ENCODE measurements around the gene NBPF3.
A peak's percentile ranks its signal among the peaks of the same experiment; 100 is the strongest.
"Not testable (repeated sequence)": the region's sequence is repeated elsewhere in the genome, so short reads cannot be mapped to it uniquely, and the experiment has no call there.

NBPF3 gene

DNA sequence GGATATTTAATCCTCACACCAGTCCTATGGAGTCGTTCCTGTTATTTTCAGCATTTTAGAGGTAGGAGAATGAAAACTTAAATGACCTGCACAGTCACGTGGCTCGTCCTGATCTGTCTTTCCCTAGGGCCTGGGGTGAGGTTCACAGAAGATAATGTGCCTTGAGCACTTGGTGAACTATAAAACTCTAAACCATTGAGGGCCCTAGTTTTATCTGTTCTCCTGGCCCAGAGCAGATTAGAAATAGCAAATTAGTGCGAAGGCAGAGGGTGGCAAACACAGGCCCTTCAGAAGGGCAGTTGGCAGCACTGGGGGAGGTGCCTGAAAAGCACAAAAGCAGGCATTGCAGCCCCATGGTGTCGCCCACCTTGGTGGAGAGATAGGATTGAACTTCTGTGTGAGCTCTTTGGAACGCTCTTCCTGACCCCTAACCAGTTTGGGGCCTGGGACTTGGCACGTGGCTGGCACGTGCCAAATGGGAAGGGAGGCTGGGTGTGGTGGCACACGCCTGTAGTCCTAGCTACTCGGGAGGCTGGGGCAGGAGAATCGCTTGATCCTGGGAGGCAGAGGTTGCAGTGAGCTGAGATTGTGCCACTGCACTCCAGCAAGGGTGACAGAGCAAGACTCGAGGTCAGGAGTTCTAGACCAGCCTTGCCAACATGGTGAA is 1.2 kb upstream of the NBPF3 start:
- DNase-seq, result not testable (repeated sequence)

DNA sequence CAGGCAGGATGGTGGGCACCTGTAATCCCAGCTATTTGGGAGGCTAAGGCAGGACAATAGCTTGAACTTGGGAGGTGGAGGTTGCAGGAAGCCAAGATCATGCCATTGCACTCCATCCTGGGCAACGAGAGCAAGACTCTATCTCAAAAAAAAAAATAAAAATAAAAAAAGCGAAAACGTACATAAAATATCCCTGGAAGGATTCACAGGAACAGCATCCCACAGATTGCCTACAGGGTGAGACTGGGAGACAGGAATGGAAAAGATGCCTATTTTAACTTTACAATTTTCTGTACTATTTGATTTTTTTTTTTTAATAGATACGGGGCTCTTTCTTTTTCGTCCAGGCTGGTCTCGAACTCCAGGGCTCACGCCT is 604 bp upstream of the NBPF3 start:
- no peak for DNase-seq

DNA sequence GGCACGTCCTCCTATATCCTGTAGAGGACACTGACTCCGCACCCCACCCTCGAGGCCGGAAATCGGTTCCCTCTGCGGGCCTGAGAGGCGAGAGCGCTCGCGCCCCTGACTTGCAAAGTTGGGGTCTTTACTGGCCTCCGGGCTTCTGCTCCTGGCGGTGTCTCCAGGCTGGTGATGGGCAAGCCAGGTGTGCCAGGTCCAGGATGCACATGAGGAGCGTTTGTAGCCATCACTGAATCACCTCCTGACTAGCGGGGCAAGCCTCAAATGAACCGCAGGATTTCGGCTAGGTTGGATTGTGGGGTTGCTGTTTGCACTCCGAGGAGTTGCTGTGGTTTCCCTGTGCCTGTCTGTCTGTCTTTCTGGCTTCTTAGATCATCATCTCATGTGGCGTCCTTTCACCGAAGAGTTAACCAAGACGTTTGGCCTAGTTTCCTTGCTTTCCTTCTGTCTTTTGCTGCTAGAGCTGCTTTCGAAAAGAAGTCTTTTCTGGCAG is 741 bp downstream of the NBPF3 start:
- peak; percentile 16 for DNase-seq

DNA sequence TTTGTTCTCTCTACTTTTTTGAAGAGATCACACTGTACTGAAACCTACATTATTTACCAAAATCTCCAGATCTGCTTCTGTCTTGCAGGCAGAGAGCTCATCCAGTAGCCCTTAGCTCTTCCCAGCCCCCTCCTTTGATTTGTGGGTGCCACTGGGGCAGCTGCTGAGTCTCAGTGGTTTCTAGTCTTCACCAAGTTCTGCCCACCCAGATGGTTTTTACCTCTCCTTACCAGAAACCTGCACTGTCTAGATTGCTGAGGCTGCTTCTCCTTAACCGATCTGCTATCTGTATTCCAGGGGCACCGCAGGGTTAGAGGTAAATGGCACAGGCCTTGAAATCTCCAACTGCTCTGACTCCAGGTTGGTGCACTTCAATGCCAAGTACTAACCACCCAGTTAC is 6.7 kb downstream of the NBPF3 start:
- not testable (repeated sequence) for DNase-seq

DNA sequence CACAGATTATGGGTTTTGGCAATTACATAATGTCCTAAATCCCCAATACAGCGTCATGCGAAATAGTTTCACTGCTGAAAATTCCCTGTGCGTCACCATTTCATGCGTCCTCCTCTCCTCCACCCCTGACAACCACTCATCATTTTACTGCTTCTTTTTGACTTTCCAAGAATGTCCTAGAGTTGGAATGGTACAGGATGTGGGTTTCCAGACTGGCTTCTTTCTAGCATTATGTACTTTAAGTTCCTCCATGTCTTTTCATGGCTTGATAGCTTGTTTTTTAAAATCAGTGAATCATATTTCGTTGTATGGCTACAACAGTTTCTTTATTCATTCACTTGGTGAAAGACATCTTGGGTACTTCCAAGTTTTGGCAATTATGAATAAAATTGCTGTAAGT is 7.4 kb downstream of the NBPF3 start:
- DNase-seq, result no peak

DNA sequence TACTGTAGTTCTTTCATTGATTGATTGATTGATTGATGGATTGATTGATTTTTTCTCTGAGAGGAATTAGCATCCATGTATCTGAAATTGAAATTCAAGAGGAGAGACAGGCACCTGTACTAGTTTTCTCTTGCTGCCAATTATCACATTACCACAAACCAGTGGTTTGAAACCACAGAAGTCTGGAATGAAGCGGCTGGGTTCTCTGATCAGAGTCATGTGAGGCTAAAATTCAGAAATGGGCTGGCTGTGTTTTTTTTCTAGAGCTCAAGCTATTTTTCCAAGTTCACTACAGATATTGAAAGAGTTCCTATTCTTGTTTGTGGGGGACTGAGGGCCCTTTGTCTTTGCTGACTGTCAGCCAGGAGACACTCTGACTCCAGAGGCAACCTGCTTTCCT is 10.0 kb downstream of the NBPF3 start:
- DNase-seq, result no peak

DNA sequence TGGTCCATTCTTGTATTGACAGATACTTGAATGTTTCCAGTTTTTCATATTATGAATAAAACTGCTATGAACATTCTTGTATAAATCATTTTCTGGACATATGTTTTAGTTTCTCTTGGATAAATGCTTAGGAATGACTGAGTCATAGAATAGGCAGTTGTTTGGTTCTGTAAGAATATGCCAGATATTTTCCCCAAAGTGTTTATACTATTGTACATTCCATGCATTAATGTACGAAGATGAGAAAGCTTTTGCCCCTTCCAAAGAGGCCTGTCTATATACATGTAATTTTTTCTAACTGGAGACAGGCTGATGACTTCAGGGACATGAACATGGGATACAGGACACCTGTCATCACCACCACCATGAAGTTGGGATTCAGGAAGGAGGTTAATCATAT is 11.3 kb downstream of the NBPF3 start:
- DNase-seq, result no peak

DNA sequence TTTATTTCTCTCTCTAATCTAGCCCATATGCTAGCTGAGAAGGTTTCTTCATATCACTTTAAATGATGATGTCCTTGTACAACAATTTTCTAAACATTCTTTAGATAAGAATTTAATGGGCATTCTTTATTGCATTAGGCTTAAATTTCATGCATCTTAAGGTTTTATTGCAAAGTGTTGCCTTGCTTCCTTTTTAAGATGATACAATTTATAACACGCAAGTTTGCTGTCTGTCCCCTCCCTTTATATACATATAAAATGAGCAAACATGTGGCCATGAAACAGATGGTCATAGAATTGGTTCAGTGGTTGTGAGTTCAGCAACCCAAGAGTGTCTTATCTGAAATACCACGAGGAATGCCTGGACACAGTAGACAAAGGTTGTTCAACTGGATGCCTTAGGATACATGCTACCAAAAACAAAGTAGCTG is 12.1 kb downstream of the NBPF3 start:
- DNase-seq, result no peak

DNA sequence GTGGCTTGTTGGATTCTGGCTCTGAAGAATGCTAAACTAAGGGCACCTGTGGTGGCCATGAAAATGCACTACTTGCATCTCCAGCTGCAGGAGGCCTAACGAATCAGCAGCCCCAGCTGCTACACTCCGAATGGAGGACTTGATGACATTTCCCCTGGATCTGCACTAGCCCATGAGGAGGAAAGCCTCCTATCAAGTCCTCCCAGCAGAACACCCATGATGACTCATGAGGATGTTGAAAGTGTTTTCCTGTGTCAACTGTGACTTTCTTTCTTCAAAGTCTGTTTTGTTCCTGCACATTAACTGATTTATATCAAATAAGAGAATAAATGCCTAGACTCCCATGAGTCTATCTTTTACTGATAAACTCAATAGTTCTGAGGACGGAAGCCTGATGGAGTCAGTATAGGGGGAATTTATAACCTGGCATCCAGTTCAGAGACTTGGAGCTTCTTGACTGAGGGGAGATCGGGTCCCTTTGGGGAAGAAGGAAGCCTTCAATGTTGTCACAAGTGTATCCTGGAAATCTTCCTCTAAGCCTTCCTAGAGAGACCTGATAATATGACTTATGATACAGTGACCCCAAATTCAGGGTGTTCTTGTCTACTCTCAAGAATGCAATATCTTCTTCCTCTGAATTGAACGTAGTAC is 14.2 kb downstream of the NBPF3 start:
- DNase-seq, result not testable (repeated sequence)

DNA sequence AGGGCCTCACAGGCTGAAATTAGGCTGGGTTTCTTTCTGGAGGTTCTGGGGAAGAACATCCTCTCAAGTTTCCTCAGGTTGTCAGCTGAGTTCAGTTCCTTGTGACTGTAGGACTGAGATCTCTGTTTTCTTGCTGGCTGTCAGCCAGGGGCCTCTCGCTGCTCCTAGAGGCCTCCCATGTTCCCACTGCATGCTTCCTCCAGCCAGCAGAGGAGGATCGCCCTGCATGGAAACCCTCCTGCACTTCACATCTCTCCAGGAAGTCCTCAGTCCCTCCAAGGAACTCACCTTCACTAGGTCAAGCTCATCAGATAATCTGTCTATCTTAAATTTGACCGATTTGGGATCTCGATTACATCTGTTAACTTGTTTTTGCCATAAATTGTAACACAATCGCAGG is 15.0 kb downstream of the NBPF3 start:
- DNase-seq, result not testable (repeated sequence)

DNA sequence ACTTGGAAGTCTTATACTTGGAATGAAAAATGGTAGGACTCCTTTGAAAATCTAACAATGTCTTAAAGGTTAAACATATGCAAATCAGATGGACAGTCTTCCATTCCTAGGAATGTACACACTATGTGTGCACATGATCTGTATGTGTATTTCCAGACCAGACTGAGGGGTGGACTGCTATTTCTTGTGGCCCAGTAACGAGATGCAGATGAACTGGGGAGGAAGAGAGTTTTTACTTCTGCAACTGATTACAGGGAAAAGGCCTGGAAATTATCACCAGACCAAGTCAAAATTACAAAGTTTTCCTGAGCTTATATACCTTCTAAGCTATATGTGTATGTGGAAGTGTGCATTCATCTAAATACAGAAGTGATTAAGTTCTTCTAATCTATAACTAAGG is 17.7 kb downstream of the NBPF3 start:
- DNase-seq, result no peak

DNA sequence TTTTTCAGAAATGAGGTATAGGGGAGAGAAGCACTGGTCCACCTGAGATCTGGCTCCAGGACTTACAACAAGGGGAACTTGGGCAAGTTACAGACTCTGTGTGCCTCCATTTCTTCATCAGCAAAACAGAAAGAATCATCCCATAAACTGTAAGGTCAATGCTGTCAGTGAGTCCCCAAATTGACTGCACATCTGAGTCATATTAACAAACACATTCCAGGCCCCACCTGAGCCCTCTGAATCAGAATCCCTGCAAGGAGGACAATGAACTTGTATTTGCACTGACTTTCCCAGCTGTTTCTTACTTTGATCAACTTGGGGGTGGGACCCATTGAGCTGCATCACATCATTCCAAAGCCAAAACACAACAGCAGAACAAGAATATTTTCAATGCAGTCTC is 25.2 kb downstream of the NBPF3 start:
- DNase-seq, result not testable (repeated sequence)

DNA sequence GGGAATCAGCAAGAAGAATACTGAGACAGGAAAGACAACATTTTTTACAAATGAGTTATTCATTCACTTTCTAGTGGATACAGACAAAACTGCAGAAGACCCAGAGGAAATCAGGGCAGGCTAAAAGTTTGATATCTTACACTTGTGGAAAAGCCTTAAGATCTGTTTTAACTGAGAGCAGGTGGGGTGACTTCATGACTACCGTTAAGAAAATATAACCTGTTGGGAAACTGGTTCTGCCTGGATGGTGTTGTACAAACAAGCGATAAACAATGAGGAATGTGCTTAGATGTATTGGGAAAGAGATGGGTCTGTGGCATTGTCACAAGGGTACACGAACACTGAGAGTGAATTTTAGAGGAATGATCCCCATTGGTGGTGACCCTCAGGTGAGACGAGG is 28.0 kb downstream of the NBPF3 start:
- not testable (repeated sequence) for DNase-seq

DNA sequence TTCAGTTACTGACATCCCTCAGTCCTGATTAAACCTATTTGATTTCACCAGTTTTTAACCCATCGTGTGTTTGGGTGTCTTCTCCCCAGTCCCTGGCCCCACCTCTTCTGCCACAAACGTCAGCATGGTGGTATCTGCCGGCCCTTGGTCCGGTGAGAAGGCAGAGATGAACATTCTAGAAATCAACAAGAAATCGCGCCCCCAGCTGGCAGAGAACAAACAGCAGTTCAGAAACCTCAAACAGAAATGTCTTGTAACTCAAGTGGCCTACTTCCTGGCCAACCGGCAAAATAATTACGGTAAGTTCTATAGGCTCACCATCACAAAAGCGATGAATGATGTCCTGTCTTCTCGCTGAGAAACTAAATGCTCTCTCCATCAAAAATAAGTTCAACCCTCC is 28.7 kb downstream of the NBPF3 start:
- peak; percentile 28 for DNase-seq

DNA sequence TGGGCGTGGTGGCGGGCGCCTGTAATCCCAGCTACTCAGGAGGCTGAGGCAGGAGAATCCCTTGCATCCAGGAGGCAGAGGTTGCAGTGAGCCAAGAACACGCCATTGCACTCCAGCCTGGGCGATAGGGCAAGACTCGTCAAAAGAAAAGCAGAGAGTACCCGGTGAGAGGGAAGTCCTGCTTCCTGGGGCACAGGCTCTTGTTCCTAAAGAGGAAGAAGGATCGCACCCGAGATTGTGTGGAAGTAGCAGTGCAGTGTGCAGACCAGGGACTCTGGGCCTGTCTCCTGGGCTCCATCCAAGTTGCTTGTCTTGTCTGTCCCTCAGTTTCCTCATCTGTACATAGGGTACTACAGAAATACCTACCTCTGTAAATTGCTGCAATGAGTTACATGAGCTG is 29.6 kb downstream of the NBPF3 start:
- DNase-seq, result no peak

DNA sequence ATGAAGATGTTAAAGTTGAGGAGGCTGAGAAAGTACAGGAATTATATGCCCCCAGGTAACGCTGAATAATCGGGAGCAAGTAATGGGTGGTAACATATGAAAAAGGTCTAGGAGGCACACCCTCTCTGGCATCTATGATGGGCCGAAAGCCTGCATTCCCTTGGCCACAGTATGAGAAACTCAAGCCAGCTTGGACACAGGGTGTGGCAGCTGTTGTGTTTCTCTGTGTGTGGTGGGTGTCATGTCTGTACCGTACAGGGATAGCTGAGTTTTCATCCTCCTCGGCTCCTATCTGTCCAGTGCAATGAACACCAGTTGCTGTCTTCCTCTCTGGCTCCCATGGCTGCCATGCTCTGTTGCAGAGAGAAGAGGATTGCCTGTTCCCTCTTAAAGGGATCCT is 32.9 kb downstream of the NBPF3 start:
- no peak for DNase-seq

DNA sequence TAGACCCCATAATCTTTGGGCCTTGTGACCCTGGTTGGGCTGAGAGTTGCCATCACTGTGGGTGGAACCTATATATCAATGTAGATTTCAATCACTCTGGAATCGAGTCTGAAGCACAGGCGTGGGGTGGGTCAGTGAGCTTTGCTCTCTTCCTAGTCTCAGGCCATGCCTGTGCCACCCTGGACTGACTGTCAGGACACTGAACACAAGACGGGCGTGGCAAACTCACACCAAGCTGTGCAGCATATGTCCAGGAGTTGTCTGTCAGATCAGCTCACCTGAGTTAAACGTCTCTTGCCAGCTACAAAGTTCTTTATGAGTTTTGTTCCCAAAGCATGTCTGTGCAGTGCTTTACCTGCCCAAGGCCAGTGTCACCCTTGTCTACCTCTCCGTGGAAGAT is 38.4 kb downstream of the NBPF3 start:
- no peak for DNase-seq

DNA sequence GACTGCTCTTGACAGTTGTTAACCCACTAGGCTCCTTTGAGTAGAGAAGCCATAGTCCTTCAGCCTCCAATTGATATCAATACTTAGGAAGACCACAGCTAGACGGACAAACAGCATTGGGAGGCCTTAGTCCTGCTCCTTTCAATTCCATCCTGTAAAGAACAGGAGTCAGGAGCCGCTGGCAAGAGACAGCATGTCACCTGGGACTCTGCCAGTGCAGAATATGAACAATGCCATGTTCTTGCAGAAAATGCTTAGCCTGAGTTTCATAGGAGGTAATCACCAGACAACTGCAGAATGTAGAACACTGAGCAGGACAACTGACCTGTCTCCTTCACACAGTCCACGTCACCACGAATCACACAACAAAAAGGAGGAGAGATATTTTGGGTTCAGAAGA is 43.9 kb downstream of the NBPF3 start:
- not testable (repeated sequence) for DNase-seq

DNA sequence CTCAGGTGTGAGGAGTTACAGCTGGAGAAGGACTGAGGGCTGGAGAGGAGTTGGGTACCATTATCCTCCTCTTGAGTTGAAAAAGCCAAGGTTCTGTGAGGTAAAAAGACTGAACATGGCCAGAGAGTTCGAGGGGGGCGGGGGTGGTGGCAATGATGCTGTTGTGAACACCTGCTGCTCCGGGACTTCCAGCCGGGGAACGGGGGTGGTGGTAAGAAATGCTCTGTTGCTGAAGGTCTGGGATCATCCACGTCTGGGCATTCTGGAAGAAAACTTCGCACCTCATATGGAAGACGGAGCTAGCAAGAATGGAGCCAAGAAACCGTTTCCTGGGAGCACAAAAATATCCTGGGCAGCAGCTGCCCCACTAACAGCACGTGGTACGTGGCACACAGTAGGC is 49.2 kb downstream of the NBPF3 start:
- no peak for DNase-seq

DNA sequence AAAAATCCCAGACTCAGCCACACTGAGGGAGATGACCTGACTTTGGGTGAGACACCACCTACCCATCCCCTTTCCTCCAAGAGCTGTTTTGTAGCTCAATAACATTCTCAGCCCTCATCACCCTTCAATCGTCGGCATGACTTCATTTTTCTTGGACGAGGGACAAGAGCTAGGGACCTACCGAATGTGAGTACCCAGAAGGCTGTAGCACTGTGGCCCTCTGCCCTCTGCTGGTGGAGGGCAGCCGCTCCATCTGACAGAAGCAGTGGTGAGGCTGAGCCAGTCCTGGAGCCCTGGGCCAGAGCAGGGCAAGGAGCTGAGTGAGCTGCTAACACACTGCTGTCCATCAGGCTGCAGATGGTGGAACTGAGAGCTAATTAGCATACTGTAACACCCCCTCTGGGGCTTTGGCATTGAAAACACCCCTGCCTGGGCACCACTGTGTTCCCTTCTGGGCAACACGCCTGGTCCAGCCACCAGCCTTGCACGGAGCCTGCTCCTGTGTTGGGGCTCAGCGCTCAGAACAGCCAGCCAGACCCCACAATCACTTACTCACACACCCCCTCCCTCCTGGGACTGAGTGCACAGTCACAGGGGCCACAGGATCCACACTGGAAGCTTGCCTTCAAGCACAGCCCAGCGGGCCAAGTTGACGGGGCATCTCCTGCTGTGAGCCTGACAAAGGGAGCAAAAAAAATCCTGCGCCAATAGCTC is 51.0 kb downstream of the NBPF3 start:
- peak; percentile 18 for DNase-seq

DNA sequence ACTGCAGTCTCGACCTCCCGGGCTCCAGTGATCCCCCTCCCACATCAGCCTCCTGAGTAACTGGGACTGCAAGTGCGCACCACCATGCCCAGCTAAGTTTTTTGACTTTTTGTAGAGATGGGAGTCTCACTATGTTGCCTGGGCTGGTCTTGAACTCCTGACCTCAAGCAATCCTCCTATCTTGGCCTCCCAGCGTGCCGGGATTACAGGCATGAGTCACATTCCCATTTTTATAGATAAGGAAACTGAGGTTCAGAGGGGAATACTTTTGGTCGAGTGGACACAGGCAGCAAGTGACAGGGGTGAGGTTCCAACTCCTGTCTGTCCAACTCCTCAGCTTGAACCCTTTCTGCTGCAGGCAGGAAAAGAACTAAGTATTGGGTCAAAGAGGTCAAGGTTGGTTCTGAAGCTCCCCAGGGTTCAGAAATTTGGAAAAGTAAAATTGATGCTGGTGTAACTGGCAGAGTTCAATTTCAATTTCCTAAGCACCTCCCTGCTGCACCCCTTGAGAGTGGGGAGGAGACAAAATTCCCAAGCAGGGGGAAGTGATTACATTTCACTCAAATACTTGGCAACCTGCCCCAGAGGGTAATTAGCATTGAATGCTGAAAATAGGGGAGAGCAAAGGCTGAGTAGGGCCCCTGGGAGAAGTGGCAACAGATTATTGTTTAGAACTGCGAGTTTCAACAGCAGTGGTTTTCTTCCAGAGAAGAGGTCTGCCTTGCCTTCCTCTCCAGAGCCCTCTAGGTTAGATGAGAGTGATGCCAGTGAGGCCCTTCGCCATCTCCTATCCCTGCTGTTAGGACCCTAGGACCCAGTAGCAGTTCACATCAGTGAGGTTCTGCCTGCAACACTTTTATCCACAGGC is 51.8 kb downstream of the NBPF3 start:
- no peak for DNase-seq

DNA sequence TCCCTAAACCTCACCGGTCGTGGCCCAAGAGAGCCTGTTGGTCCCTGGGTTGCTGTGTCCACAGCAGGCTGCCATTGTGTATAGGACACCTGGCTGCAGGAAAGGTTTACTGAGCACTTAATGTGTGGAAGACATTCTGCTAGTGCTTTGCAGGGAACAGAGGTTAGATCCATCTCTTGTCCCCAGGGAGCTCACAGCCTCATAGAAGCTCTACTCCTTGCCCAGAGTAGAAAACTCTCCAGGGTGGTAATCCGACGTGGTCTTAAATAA is 52.4 kb downstream of the NBPF3 start:
- DNase-seq, result no peak

DNA sequence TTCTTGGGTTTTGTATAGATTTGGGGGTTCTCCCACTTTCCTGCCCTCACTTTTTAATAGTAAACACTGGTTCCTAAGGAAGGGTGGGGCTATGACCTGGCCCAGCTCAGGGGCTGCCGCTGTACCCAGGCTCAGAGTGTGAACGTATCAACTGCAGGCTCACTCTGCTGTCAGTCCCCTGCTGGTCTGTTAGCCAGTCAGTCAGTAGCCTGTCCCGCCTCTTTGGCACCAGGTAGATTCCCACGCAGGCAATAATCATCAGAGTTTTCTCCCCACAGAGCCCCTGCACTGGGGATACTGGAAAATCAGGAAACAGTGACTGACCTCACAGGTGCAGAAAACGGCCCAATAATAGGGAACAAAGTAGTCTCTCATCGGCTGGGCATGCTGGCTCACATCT is 54.3 kb downstream of the NBPF3 start:
- no peak for DNase-seq

Measured in stimulated activated CD4-positive, alpha-beta T cell treated with anti-CD3 and anti-CD28 coated beads, Interleukin-4, amount 100 ng/mL, for 1 hour (primary cell).